ENCODE results near the gene KLHL13.

Gene KLHL13

DNA sequence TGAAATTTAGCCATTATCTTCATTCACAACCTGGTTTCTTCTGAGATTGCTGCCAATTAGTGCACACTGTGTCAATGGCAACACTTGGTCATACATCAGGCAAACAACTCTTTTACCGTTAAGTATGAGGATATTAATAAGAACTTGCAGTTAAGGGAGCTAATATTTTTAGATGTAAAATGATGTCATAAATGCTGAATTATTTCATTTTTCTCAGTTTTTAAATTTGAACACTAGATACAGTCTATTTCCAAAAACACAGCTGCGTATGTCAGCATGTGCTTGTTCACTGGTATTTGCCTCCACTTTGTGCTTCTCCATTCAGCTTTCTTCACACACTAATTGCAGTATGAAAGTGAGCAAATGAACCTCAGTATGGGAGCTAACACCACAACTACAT is 1.6 kb downstream of the KLHL13 start:
- DNase-seq (ENCODE audit: low spot score): no peak
- TF ChIP-seq, protein P1, sequence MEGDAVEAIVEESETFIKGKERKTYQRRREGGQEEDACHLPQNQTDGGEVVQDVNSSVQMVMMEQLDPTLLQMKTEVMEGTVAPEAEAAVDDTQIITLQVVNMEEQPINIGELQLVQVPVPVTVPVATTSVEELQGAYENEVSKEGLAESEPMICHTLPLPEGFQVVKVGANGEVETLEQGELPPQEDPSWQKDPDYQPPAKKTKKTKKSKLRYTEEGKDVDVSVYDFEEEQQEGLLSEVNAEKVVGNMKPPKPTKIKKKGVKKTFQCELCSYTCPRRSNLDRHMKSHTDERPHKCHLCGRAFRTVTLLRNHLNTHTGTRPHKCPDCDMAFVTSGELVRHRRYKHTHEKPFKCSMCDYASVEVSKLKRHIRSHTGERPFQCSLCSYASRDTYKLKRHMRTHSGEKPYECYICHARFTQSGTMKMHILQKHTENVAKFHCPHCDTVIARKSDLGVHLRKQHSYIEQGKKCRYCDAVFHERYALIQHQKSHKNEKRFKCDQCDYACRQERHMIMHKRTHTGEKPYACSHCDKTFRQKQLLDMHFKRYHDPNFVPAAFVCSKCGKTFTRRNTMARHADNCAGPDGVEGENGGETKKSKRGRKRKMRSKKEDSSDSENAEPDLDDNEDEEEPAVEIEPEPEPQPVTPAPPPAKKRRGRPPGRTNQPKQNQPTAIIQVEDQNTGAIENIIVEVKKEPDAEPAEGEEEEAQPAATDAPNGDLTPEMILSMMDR (IDR thresholded peaks at IDR 0.05; ENCODE audit: extremely low read depth, missing control alignments): no peak

DNA sequence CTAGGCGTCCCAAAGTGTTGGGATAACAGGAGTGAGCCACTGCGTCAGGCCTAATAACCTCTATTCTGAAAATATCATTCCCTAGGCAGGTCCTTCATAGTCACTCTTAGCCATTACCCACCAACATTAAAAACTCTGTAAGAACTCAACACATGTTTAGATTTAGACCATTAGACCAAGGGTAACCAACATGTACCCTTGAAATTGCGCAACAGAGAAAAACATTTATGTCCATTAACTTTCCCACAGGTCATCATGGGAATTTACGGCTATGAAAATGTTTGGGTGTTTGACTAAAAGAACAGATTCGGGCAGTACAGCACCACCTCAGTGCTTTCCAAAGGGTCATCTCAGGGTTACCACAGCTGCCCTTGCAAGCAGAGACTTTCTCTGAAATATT is 7.5 kb downstream of the KLHL13 start:
- TF ChIP-seq, protein P1 (IDR thresholded peaks at IDR 0.05; ENCODE audit: extremely low read depth, missing control alignments): no peak
- no peak for DNase-seq (ENCODE audit: low spot score)

DNA sequence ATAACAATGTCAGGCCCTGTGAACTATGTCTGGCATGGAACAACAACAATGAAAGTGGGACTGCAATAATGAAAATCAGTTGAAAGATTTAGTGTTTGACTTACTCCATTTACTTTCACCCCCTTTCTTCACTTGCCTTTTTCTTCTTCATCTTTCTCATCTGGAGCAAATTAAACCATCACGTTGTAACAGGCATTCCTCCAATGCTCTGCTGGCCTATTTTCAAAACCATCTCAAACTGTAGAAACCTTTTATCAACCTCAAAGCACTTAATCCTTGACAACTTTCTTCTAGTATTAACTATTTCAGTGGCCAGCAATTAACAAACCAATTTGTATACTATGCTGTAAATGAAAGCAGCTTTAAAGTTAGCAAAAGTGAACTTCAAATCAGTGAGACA is 8.3 kb downstream of the KLHL13 start:
- no peak for DNase-seq (ENCODE audit: low spot score)
- TF ChIP-seq, protein P1 (IDR thresholded peaks at IDR 0.05; ENCODE audit: extremely low read depth, missing control alignments): no peak

DNA sequence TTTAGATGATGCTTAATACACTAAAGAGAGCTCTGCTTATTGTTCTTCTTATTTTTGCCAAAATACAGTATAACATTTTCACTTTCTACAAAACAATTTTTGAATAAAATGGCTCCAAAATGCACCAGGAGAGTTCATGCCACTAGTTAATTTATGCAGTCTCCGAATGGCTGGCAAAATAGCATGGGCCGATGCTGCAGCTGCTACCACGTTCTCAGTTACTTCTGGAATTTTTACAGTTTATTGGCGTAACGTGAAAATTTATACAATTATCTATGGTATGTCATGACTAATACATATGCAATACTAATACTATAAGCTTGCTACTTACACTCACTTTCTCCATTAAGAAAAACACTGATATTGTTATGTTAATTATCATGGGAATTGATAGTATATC is 16.5 kb downstream of the KLHL13 start:
- TF ChIP-seq, protein P1 (IDR thresholded peaks at IDR 0.05; ENCODE audit: extremely low read depth, missing control alignments): no peak
- no peak for DNase-seq (ENCODE audit: low spot score)

DNA sequence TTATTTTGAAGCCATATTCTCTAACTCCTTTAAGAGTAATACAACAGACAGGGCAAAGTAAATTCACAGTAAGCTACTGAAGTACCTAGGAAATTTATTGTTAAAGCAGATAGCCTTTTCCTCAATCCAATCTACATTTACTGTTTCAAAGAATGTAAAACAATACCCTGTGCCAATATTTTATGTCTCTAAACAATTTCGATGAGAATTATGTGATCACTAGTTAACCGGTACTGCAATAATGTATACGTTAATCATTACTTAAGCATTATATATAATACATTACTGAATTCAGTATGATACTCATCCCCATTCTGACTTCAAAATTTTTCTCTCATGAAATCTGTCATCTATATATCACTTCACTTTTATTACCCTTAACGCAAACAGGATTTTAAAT is 28.5 kb downstream of the KLHL13 start:
- no peak for DNase-seq (ENCODE audit: low spot score)
- TF ChIP-seq, protein P1 (IDR thresholded peaks at IDR 0.05; ENCODE audit: extremely low read depth, missing control alignments): no peak

DNA sequence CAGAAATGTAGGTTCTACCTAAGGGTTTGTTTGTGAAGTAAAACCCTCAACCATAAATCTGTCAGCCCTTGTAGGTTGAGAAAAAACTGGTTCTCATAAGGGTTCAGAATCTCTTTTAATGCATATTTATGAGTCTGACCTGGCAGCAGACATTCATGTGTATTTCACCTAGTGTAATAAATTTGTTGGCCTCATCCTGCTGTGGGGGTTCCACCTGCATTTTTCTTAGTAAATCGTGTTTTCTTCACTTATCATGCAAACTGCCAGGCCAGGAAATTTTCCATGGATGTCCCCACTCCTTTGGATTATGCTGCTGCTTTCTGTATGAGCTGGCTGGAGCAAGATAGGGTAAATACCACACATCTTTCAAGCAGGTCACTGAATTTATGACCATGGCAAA is 42.4 kb downstream of the KLHL13 start:
- TF ChIP-seq, protein P1 (IDR thresholded peaks at IDR 0.05; ENCODE audit: extremely low read depth, missing control alignments): no peak

DNA sequence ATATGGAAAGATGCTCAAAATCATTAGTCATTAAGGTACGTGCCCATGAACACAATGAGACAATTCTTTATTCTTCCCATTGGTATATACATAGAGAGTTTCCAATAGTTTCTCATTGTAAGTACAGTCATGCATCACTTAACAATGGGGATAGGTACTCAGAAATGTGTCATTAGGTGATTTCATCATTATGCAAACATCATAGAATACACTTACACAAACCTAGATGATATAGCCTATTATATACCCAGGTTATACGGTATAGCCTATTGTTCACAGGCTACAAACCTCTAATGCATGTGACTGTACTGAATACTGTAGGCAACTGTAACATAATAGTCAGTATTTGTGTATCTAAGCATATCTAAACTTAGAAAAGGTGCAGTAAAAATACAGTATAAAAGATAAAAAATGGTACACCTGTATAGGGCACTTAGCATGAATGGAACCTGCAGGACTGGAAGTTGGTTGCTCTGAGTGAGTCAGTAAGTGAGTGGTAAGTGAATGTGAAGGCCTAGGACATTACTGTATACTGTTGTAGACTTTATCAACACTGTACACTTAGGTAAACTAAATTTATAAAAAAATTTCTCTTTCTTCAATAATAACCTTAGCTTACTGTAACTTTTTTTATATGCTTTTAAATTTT is 49.6 kb downstream of the KLHL13 start:
- TF ChIP-seq, protein P1 (IDR thresholded peaks at IDR 0.05; ENCODE audit: extremely low read depth, missing control alignments): no peak
- DNase-seq (ENCODE audit: low spot score): no peak

More for the DNA sequence above, 42.4 kb downstream of the KLHL13 start:
- no peak for DNase-seq (ENCODE audit: low spot score)

Measured in GM20000 (cell line).